ENCODE measurements around the gene ALDOC. TPM values are rescaled to one million over a fixed set of nuclear protein-coding genes. Genes with fewer than 3 reads are reported as not detected.
A peak's percentile ranks its signal among the peaks of the same experiment; 100 is the strongest.

ALDOC gene
- total RNA-seq, 6 experiments from 2014 or later: 8.6 to 14.7 (median 10.3) TPM

DNA sequence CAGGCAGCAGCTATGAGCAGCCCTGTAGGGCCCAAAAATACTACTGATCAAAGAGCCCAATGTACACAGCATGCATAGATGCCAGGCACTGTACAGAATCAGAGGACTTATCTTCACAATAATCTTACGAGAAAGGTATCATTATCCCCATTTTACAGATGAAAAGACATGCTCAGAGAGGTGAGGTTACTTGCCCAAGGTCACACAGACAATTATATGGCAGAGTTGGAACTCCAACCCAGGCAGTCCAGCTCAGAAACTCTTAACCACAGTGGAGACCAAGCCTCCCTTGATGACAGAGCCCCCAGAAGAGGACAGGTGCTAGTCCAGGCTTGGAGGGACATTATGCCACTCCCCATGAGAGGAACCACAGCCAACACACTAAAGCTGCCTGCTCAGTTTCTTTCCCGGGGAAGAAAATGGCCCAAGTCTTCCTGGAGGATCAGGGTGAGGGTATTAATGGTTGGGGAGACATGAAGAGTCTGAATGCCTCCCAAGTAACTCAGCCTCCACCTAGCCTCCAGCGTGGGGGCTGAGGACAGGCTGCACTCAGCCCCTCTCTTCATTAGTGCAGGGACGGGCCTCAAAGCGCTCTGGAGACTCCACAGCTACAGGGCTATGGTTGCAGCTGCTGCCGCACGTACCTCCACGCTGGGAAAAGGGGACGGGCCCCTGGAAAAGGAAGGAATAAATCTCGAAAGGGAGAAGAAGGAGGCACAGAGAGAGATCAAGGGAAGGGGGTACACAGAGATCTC lies 25.1 kb downstream of the ALDOC start:
- peaks cover 30% of the 10 kb centered on the region for H3K4me1 Mint-ChIP-seq (ENCODE audit: low read depth)
- TF ChIP-seq CTCF (IDR thresholded peaks at IDR 0.05): no peak
- DNase-seq: no peak
- peaks cover 17% of the 10 kb centered on the region for H3K36me3 Mint-ChIP-seq (ENCODE audit: low read depth)
- H3K27me3 Mint-ChIP-seq (ENCODE audit: insufficient read depth): no peaks in the 10 kb centered on the region; the same call in 1 of the 2 replicates
- peak overlapping the region; percentile 91 for H3K4me3 Mint-ChIP-seq
- peak overlapping the region; percentile 24; the same call in 1 of the 2 replicates for H3K27ac Mint-ChIP-seq
- H3K9me3 Mint-ChIP-seq: no peaks in the 10 kb centered on the region

DNA sequence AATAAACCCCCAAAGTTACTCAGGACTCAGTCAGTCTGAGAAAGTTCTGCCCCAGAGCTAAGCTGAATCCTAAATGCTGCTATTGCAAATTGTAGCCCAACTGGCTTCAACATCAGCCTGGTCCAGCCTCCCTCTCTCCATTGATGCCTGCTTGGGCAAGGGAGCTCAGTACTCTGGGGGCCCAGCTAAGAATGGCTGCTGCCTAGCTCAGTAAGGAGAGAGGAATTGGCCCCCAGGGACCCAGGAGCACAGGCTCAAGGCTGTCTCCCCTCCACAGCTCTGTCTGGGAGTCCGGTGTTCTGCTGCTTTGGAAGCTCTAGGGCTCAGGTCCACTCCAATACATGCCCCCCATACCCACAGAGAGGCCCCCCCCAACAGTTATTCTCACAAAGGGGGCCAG lies 25.8 kb downstream of the ALDOC start:
- H3K27ac Mint-ChIP-seq: no peak overlapping the region
- peak overlapping the region; percentile 91 for H3K4me3 Mint-ChIP-seq
- H3K36me3 Mint-ChIP-seq (ENCODE audit: low read depth): peaks cover 9% of the 10 kb centered on the region; the same call in 1 of the 2 replicates
- no peak for DNase-seq
- no peak for TF ChIP-seq CTCF (IDR thresholded peaks at IDR 0.05)
- no peaks in the 10 kb centered on the region for H3K27me3 Mint-ChIP-seq (ENCODE audit: insufficient read depth)
- peaks cover 37% of the 10 kb centered on the region for H3K4me1 Mint-ChIP-seq (ENCODE audit: low read depth)
- no peaks in the 10 kb centered on the region for H3K9me3 Mint-ChIP-seq

DNA sequence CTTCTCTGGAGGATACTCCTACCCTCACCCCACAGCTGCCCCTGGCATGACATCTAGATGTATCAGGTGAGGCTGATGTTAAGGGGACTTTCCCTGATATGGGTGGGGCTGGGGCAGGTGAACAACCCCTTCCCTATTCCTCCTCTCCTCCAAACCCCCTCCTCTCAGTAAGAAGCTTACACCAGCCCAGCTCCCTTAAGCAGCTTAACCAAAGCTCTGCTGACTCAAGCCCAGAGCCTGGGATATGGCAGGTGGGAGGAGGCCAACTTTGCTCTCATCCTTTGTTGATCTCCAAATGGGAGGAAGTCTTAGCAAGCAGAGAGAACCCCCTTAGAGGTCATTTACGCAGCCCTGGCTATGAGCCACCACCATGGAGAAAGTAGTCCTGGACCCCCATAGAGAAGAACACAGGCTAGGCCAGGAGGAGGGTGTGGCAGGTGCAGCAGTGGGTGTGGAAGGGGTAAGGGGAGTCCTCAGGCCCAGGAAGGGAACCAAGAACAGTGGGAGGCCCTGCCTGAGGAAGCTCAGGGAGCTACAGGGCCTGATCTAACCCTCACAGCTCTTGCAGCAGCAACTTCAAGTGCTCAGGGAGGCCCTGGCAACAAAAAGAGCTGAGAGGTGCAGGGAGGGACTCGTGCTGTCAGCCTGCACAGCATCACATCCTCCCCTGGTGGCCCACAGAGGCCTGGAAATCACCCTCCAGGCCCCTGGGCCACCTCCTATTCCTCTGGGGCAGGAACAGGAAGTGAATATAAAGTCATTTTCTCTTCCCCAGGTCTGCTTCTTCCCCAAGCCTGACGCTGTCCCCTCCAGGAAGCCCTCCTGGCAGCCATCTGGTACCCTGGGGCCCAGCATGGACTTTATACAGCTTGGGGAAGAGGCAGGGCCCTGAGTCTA lies 27.2 kb downstream of the ALDOC start:
- Mint-ChIP-seq H3K27ac (no peak overlapping the region), H3K27me3 (ENCODE audit: insufficient read depth) (peaks cover 1% of the 10 kb centered on the region; the same call in 1 of the 2 replicates), H3K4me1 (ENCODE audit: low read depth) (peaks cover 42% of the 10 kb centered on the region), H3K9me3 (no peaks in the 10 kb centered on the region), H3K4me3 (no peak overlapping the region), H3K36me3 (ENCODE audit: low read depth) (peaks cover 5% of the 10 kb centered on the region; the same call in 1 of the 2 replicates)
- no peak for DNase-seq
- TF ChIP-seq CTCF (IDR thresholded peaks at IDR 0.05): no peak

DNA sequence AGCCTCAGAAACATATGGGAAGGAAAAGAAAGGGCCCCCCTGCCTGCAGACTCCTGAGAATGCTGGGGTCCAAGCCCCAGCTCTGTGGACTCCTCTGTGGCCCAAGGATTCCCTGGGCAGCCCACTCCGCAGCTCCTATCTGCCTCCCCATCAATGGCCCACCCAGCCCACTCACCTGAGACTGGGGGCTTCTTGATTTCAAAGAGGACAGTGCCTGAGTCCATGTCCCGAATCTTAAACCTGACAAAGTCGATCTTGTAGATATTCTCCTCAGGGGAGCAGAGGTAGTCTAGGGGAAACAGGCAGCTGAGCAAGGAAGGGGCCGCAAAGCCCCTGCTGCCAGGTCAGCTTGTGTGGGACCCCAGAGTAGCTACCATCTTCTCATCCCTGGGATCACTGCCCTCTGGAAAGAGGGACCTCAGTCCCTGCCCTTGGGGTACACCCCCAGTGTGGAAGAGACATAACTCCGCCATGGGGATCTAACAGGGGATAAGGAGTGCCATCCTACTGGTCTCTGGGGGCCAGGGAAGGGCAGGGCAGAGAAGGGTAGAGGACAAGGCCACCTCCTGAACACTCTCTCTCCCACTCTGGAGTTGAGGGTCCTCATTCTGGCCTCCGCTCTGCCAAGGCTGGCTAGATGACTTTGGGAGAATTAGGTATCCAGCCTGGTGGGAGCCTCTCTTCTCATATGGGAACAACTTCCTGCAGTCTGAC lies 28.1 kb downstream of the ALDOC start:
- Mint-ChIP-seq H3K36me3 (ENCODE audit: low read depth) (no peaks in the 10 kb centered on the region; the same call in 1 of the 2 replicates), H3K4me1 (ENCODE audit: low read depth) (peaks cover 42% of the 10 kb centered on the region), H3K4me3 (no peak overlapping the region), H3K27ac (no peak overlapping the region), H3K27me3 (ENCODE audit: insufficient read depth) (peaks cover 1% of the 10 kb centered on the region; the same call in 1 of the 2 replicates), H3K9me3 (no peaks in the 10 kb centered on the region)
- peak; percentile 67 for TF ChIP-seq CTCF (IDR thresholded peaks at IDR 0.05)
- no peak for DNase-seq
